GM19035 (cell line): ENCODE measurements around the gene SLIT1.

ENCODE experiments used
- ATAC-seq: cut with Tn5 transposase; IDR thresholded peaks from one replicate; pipeline ENCODE4 v1.9.1; 2021; ENCODE audit not compliant: unreplicated experiment

The SLIT1 gene

GRCh38 chr10:97117372-97117771 lies 68.4 kb downstream of the SLIT1 start:
- ATAC-seq, result no peak

- no peak for ATAC-seq
Observed at GRCh38 chr10:97116462-97117162, 69.1 kb downstream of the SLIT1 start.

GRCh38 chr10:97115846-97116245 lies 69.9 kb downstream of the SLIT1 start:
- ATAC-seq, result no peak

- no peak for ATAC-seq
Observed at GRCh38 chr10:97111615-97112014, 74.1 kb downstream of the SLIT1 start.

- no peak for ATAC-seq
Observed at GRCh38 chr10:97109547-97109946, 76.2 kb downstream of the SLIT1 start.

- no peak for ATAC-seq
Observed at GRCh38 chr10:97107551-97107950, 78.2 kb downstream of the SLIT1 start.

- no peak for ATAC-seq
Observed at GRCh38 chr10:97106207-97106606, 79.6 kb downstream of the SLIT1 start.

GRCh38 chr10:97105303-97105702 lies 80.5 kb downstream of the SLIT1 start:
- ATAC-seq, result no peak

- ATAC-seq, result no peak
Observed at GRCh38 chr10:97103316-97104080, 82.3 kb downstream of the SLIT1 start.

- ATAC-seq, result no peak
Observed at GRCh38 chr10:97102441-97102840, 83.3 kb downstream of the SLIT1 start.

GRCh38 chr10:97101166-97101940 lies 84.4 kb downstream of the SLIT1 start:
- no peak for ATAC-seq

GRCh38 chr10:97100657-97101056 lies 85.1 kb downstream of the SLIT1 start:
- no peak for ATAC-seq

GRCh38 chr10:97099868-97100267 lies 85.9 kb downstream of the SLIT1 start:
- no peak for ATAC-seq

- ATAC-seq, result no peak
Observed at GRCh38 chr10:97099089-97099488, 86.7 kb downstream of the SLIT1 start.

- no peak for ATAC-seq
Observed at GRCh38 chr10:97097084-97097433, 88.7 kb downstream of the SLIT1 start.

- no peak for ATAC-seq
Observed at GRCh38 chr10:97096261-97097083, 89.3 kb downstream of the SLIT1 start.

GRCh38 chr10:97095701-97096260 lies 90.0 kb downstream of the SLIT1 start:
- no peak for ATAC-seq

- no peak for ATAC-seq
Observed at GRCh38 chr10:97090644-97091043, 95.1 kb downstream of the SLIT1 start.

- ATAC-seq, result no peak
Observed at GRCh38 chr10:97090035-97090434, 95.7 kb downstream of the SLIT1 start.

- no peak for ATAC-seq
Observed at GRCh38 chr10:97089209-97089870, 96.4 kb downstream of the SLIT1 start.
